ENCODE data around the gene CTH.
"Not testable (repeated sequence)": the region's sequence is repeated elsewhere in the genome, so short reads cannot be mapped to it uniquely, and the experiment has no call there.

CTH gene

DNA sequence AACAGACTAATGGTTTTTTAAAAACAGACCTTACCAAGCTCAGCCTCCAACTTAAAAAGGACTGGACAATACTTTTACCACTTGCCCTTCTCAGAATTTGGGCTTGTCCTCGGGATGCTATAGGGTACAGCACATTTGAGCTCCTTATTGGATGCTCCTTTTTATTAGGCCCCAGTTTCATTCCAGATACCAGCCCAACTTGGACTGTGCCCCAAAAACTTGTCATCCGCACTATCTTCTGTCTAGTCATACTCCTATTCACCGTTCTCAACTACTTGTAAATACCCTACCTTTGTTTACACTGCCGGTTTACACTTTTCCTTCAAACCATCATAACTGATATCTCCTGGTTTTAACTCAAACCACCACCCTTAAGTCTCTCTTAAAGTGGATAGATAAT, 38.6 kb upstream of the CTH start:
- no peak for ATAC-seq (ENCODE audit: low read depth)
- H3K9me3 ChIP-seq (ENCODE audit: severe bottlenecking): no peaks in the 10 kb centered on the region
- no peak overlapping the region for H3K27ac ChIP-seq (ENCODE audit: poor library complexity, severe bottlenecking)

DNA sequence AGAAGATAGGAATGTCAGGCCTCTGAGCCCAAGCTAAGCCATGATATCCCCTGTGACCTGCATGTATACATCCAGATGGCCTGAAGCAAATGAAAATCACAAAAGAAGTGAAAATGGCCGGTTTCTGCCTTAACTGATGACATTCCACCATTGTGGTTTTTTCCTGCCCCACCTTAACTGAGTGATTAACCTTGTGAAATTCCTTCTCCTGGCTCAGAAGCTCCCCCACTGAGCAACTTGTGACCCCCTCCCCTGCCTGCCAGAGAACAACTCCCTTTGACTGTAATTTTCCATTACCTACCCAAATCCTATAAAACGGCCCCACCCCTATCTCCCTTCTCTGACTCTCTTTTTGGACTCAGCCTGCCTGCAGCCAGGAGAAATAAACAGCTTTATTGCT, 37.5 kb upstream of the CTH start:
- not testable (repeated sequence) for DNase-seq (ENCODE audit: low spot score); H3K4me1 ChIP-seq (ENCODE audit: insufficient read depth, poor library complexity, severe bottlenecking); H3K4me3 ChIP-seq (ENCODE audit: severe bottlenecking); H3K27ac ChIP-seq (ENCODE audit: poor library complexity, severe bottlenecking); H3K36me3 ChIP-seq (ENCODE audit: low read depth); H3K27me3 ChIP-seq (ENCODE audit: insufficient read depth, poor library complexity, severe bottlenecking); ATAC-seq (ENCODE audit: low read depth); H3K9me3 ChIP-seq (ENCODE audit: severe bottlenecking)

More for the DNA sequence above, 38.6 kb upstream of the CTH start:
- H3K36me3 ChIP-seq (ENCODE audit: low read depth): no peaks in the 10 kb centered on the region
- no peaks in the 10 kb centered on the region for H3K27me3 ChIP-seq (ENCODE audit: insufficient read depth, poor library complexity, severe bottlenecking)
- no peak for TF ChIP-seq CTCF (IDR thresholded peaks at IDR 0.05; ENCODE audit: poor library complexity, severe bottlenecking)
- H3K4me1 ChIP-seq (ENCODE audit: insufficient read depth, poor library complexity, severe bottlenecking): peaks cover 2% of the 10 kb centered on the region
- DNase-seq (ENCODE audit: low spot score): no peak
- H3K4me3 ChIP-seq (ENCODE audit: severe bottlenecking): no peak overlapping the region

- ATAC-seq (ENCODE audit: low read depth): no peak
- no peak overlapping the region for H3K27ac ChIP-seq (ENCODE audit: poor library complexity, severe bottlenecking)
- no peak overlapping the region for H3K4me3 ChIP-seq (ENCODE audit: severe bottlenecking)
- H3K36me3 ChIP-seq (ENCODE audit: low read depth): no peaks in the 10 kb centered on the region
- H3K27me3 ChIP-seq (ENCODE audit: insufficient read depth, poor library complexity, severe bottlenecking): no peaks in the 10 kb centered on the region
- TF ChIP-seq CTCF (IDR thresholded peaks at IDR 0.05; ENCODE audit: poor library complexity, severe bottlenecking): no peak
- DNase-seq (ENCODE audit: low spot score): no peak
- no peaks in the 10 kb centered on the region for H3K9me3 ChIP-seq (ENCODE audit: severe bottlenecking)
- H3K4me1 ChIP-seq (ENCODE audit: insufficient read depth, poor library complexity, severe bottlenecking): no peaks in the 10 kb centered on the region
These were observed 34.9 kb upstream of the CTH start for GRCh38 chr1:70376196-70376595.

GRCh38 chr1:70382682-70383081, 28.4 kb upstream of the CTH start:
- Histone ChIP-seq H3K36me3 (ENCODE audit: low read depth) (no peaks in the 10 kb centered on the region), H3K9me3 (ENCODE audit: severe bottlenecking) (no peaks in the 10 kb centered on the region), H3K27ac (ENCODE audit: poor library complexity, severe bottlenecking) (no peak overlapping the region), H3K4me1 (ENCODE audit: insufficient read depth, poor library complexity, severe bottlenecking) (no peaks in the 10 kb centered on the region), H3K27me3 (ENCODE audit: insufficient read depth, poor library complexity, severe bottlenecking) (no peaks in the 10 kb centered on the region), H3K4me3 (ENCODE audit: severe bottlenecking) (no peak overlapping the region)
- ATAC-seq (ENCODE audit: low read depth) (no peak), DNase-seq (ENCODE audit: low spot score) (no peak)
- TF ChIP-seq CTCF (IDR thresholded peaks at IDR 0.05; ENCODE audit: poor library complexity, severe bottlenecking): no peak

GRCh38 chr1:70383483-70383882, 27.6 kb upstream of the CTH start:
- H3K27me3 ChIP-seq (ENCODE audit: insufficient read depth, poor library complexity, severe bottlenecking): no peaks in the 10 kb centered on the region
- H3K4me3 ChIP-seq (ENCODE audit: severe bottlenecking): no peak overlapping the region
- TF ChIP-seq CTCF (IDR thresholded peaks at IDR 0.05; ENCODE audit: poor library complexity, severe bottlenecking): no peak
- no peaks in the 10 kb centered on the region for H3K36me3 ChIP-seq (ENCODE audit: low read depth)
- no peaks in the 10 kb centered on the region for H3K4me1 ChIP-seq (ENCODE audit: insufficient read depth, poor library complexity, severe bottlenecking)
- H3K27ac ChIP-seq (ENCODE audit: poor library complexity, severe bottlenecking): no peak overlapping the region
- DNase-seq (ENCODE audit: low spot score) (no peak), ATAC-seq (ENCODE audit: low read depth) (no peak)
- no peaks in the 10 kb centered on the region for H3K9me3 ChIP-seq (ENCODE audit: severe bottlenecking)

All from RWPE2 (cell line).